Effector memory CD4-positive, alpha-beta T cell (primary cell): ENCODE data around the gene WDR72.

Experiments
- DNase-seq, 3 donors: peaks; one replicate each; pipeline ENCODE4 v3.0.0-alpha.2; 2020
- H3K27ac ChIP-seq: 2 replicates; pipeline ENCODE4 v1.7.0; 2013; ENCODE audit warnings: mild to moderate bottlenecking, low read length, moderate library complexity; ENCODE audit not compliant: insufficient read depth, poor library complexity, severe bottlenecking
- H3K27me3 ChIP-seq: replicated peaks from 2 replicates; pipeline ENCODE4 v1.7.0; 2013; ENCODE audit warnings: mild to moderate bottlenecking, low read length; ENCODE audit not compliant: insufficient read depth, control insufficient read depth, poor library complexity, severe bottlenecking
- H3K36me3 ChIP-seq: 2 replicates; pipeline ENCODE4 v1.7.0; 2013; ENCODE audit warnings: mild to moderate bottlenecking, low read length, moderate library complexity; ENCODE audit not compliant: control insufficient read depth, insufficient read depth
- H3K4me1 ChIP-seq: 2 replicates; pipeline ENCODE4 v1.7.0; 2013; ENCODE audit warnings: low read length, mild to moderate bottlenecking; ENCODE audit not compliant: control insufficient read depth, insufficient read depth, poor library complexity, severe bottlenecking
- H3K4me3 ChIP-seq: 2 replicates; pipeline ENCODE4 v1.7.0; 2013; ENCODE audit warnings: low read length, low read depth, mild to moderate bottlenecking; ENCODE audit not compliant: insufficient read depth, poor library complexity, severe bottlenecking
- H3K9me3 ChIP-seq: 2 replicates; pipeline ENCODE4 v1.7.0; 2013; ENCODE audit warnings: mild to moderate bottlenecking, low read length, moderate library complexity; ENCODE audit not compliant: control insufficient read depth

WDR72 gene

DNA sequence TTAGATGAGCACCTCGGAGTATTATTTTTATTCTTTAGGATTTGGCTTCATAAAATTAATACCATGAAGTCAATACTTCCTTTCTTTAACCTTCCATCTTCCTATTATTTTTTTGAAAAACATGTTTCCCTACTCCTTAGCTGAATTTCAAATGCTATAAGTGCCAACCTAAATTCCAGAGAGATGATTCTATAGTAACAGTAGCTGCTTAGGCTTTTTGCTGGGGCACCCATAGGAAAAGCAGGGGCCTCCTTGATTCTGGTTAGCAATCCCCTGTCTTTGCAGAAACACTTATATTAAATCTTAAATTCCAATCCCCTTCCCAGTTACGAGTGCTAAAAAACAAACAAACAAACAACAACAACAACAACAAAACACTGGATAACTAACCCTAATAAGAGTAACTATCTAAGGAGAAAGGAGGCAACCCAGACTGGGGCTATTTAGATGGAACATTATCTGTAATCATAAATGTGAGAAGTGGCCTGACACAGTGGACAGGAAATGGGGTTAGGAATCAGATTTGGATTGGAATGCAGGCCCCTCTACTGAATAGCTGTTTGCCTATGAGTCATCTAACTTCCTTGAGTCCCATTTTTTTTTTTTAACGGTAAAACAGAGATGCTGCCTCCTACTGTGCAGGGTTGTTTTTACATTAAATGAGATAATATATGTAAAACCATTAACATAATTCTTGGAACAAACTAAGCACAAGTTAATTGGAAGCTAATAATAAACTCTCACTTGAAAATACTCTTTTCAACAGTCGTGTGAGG is 148.1 kb downstream of the WDR72 start:
- Histone ChIP-seq H3K27me3 (no peaks in the 10 kb centered on the region), H3K9me3 (no peaks in the 10 kb centered on the region), H3K4me3 (no peak overlapping the region), H3K36me3 (no peaks in the 10 kb centered on the region), H3K4me1 (no peaks in the 10 kb centered on the region), H3K27ac (no peak overlapping the region)
- DNase-seq, result no peak

DNA sequence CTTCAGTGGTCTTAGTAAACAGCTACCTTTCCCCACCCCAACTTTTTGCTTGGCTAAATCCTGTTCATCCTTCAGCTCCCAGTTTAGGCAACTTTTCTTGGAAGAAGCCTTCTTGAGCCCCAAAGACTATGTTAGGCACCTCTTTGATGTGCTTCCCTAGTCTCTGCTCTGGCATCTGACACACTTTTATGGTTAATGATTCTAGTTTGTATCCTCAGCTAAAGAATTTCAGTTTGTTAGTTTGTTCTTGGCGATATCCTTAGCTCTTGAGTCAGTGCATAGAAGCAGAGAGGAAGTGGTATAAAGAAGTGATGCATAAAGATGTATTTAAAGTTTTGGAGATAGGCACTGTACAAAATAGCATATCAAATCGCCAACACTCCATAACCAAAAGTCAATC is 168.4 kb downstream of the WDR72 start:
- DNase-seq, result no peak
- Histone ChIP-seq H3K4me3 (no peak overlapping the region), H3K4me1 (no peaks in the 10 kb centered on the region), H3K36me3 (no peaks in the 10 kb centered on the region), H3K27me3 (no peaks in the 10 kb centered on the region), H3K27ac (no peak overlapping the region), H3K9me3 (no peaks in the 10 kb centered on the region)

DNA sequence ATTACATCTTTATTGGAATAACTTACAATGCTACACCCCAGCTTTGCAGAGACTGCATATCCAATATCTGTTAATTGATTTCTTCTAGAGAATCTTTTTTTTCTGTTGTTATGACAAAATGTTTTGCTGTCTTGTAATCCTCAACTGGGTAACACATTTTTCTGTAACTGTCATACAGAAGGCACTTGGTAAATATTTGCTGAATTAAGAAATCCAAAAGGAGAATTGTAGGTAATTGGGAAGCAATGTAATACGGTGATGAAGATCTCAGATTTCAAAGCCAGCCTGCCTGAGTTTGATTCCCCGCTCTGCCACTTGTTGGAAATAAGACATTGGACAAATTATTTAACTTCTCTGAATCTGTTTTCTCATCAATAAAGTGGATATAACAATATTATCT is 169.1 kb downstream of the WDR72 start:
- Histone ChIP-seq H3K27ac (no peak overlapping the region), H3K27me3 (no peaks in the 10 kb centered on the region)
- no peak for DNase-seq

DNA sequence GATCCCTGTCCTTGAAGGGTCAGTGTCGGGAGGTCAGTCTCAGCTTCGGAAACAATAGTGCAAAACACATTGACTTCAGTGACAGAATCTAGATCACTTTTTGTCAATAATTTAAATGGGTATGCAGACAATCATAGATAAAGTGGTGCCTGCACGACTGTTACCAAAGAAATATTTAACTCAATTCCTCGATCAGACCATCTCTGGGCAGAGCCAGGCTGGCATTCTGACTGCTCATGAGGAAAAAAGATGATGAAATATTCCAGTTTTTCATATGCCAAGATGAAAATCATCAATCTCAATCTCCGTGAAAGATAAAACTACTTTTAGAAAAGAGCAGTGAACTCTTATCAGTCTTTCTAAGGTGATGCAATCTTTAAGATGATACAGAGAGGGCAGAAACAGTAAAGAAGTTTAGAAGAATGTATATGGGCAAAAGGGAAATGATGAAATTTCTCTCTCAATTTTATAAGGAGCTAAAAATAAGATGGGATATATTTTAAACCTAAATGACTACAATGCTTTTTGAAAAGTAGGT is 169.9 kb downstream of the WDR72 start:
- Histone ChIP-seq H3K27me3 (no peaks in the 10 kb centered on the region), H3K27ac (no peak overlapping the region), H3K4me1 (no peaks in the 10 kb centered on the region), H3K4me3 (no peak overlapping the region), H3K36me3 (no peaks in the 10 kb centered on the region), H3K9me3 (no peaks in the 10 kb centered on the region)
- no peak for DNase-seq

More for the DNA sequence above, 169.1 kb downstream of the WDR72 start:
- no peak overlapping the region for H3K4me3 ChIP-seq
- no peaks in the 10 kb centered on the region for H3K9me3 ChIP-seq
- H3K36me3 ChIP-seq, result no peaks in the 10 kb centered on the region
- no peaks in the 10 kb centered on the region for H3K4me1 ChIP-seq

DNA sequence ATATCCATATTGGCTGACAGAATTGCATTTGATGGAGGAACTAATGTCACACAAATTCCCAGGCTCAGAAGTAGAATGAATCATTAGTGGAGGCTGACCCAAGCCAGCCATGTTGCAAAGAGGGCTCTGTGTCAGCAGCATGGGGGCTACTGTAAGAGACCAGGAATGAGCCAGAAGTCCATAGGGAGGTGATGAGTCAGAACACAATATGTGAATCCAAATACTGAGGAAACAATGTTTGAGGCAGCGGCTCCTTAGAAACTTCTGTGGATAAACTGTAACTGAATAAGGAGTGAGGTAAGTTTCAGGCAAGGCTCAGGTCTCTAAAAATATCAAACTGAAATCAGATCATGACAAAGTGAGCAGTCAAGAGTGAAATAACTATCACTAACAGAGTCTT is 170.7 kb downstream of the WDR72 start:
- no peaks in the 10 kb centered on the region for H3K36me3 ChIP-seq
- no peaks in the 10 kb centered on the region for H3K27me3 ChIP-seq
- no peaks in the 10 kb centered on the region for H3K9me3 ChIP-seq
- no peak for DNase-seq
- H3K27ac ChIP-seq, result no peak overlapping the region
- no peaks in the 10 kb centered on the region for H3K4me1 ChIP-seq
- no peak overlapping the region for H3K4me3 ChIP-seq

DNA sequence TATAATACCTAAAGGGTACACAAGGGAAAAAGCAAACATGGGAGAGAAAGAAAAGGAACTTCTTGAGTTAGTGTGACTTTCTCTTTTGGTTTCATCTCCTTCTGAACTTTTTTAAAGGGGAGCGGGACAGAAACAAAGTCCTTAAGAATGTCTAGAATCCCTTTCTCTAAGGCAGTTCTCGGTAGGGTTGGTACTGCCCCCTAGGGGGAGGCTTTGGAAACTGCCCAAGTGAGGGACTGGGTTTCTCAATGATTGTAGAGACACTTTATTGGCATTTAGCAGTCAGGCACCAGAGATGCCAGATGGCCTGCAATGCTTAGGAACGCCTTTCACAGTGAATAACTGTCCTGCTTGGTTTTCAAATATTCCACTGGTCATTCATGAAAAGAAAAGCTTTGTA is 172.7 kb downstream of the WDR72 start:
- no peaks in the 10 kb centered on the region for H3K27me3 ChIP-seq
- DNase-seq, result no peak

DNA sequence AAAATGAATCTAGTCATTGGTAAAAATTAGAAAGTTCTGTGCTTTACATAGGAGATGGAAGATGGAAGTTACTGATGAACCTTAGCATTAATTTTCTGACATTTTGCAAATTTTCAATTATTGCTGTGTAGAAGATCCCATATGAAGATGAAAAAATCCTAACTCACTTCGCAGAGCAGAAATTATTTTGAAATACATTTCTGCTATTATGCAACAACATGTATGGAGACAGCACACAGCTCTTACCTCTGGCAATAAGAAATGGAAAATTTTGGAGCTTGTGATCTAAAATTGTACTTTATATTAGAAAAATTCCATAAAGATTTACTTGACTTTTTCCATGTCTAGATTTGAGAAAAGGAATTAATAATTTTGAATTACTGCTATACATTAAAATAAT is 177.9 kb downstream of the WDR72 start:
- no peaks in the 10 kb centered on the region for H3K36me3 ChIP-seq
- DNase-seq, result no peak

More for the DNA sequence above, 172.7 kb downstream of the WDR72 start:
- Histone ChIP-seq H3K4me3 (no peak overlapping the region), H3K4me1 (no peaks in the 10 kb centered on the region), H3K27ac (no peak overlapping the region), H3K9me3 (no peaks in the 10 kb centered on the region), H3K36me3 (no peaks in the 10 kb centered on the region)

DNA sequence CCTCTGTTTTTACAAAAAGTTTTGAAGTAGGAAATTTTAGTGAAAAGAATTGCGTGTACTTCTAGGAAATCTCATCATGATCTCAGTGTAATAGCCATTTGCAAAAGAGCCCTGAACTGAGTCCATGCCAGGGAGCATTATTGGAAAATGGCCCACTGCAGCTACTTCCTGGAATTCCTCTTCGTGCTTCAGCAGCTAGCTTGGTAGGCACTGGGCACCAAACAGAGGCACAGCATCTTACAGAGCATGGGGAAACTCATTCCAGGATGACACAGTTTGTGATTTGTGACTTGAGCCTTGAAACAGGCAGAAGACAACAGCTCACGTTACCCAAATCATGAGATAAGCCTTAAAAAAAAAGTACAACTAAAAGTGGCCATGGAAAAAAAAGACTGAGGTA is 179.1 kb downstream of the WDR72 start:
- DNase-seq, result no peak
- Histone ChIP-seq H3K9me3 (no peaks in the 10 kb centered on the region), H3K4me1 (no peaks in the 10 kb centered on the region), H3K4me3 (no peak overlapping the region), H3K36me3 (no peaks in the 10 kb centered on the region), H3K27ac (no peak overlapping the region), H3K27me3 (no peaks in the 10 kb centered on the region)

More for the DNA sequence above, 177.9 kb downstream of the WDR72 start:
- Histone ChIP-seq H3K9me3 (no peaks in the 10 kb centered on the region), H3K4me3 (no peak overlapping the region), H3K27ac (no peak overlapping the region), H3K4me1 (no peaks in the 10 kb centered on the region), H3K27me3 (no peaks in the 10 kb centered on the region)

DNA sequence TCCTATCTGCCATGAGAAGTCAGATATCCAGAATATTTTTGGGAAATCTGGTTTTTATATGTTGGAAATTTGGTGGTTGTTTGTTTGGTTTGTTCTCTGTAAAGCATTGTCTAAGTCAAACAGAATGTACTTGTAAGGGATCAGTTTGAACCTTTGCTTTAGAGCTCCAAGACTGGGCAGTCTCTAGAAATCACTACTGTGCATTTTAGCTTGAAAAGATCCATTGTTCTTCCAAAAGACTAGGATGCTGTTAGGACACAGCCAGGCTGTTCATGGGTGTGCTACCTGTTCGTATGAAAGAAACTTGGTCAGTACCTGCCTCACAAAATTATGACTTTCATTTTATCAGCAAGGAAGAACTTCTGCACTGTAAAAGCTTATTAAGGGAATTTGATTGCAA is 182.6 kb downstream of the WDR72 start:
- H3K4me3 ChIP-seq, result no peak overlapping the region
- no peaks in the 10 kb centered on the region for H3K36me3 ChIP-seq
- H3K4me1 ChIP-seq, result no peaks in the 10 kb centered on the region
- DNase-seq, result no peak
- no peaks in the 10 kb centered on the region for H3K9me3 ChIP-seq
- H3K27me3 ChIP-seq, result no peaks in the 10 kb centered on the region
- no peak overlapping the region for H3K27ac ChIP-seq

DNA sequence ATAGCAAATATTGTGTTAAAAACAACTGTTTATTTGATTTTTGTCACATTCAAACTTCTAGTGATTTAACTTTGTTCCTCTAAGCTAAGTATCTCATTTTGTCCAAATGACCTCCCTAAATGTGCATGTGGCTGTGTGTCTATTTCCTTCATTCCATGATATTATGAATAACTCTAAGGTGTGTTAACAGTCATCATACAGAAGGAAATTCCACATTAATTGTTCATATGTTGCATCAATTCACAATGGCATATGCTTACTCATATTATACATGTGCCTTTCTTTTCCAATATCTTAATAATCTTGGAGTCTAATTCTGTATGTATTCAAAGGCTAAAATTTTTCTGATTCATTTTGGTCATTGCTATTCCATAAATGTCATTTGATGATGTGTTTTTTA is 186.4 kb downstream of the WDR72 start:
- Histone ChIP-seq H3K4me3 (no peak overlapping the region), H3K36me3 (no peaks in the 10 kb centered on the region), H3K9me3 (no peaks in the 10 kb centered on the region), H3K4me1 (no peaks in the 10 kb centered on the region), H3K27ac (no peak overlapping the region), H3K27me3 (no peaks in the 10 kb centered on the region)
- DNase-seq, result no peak
